Sigmoid colon (tissue), 4 donors: ENCODE measurements around the gene ATF6.

Source experiments
- CTCF ChIP-seq, 4 experiments: fragments of 450-650 bp in 3 of 4; fragments of 200-600 bp in 1 of 4; IDR thresholded peaks; one replicate each; pipeline ENCODE4 v1.5.1; 2016 to 2019; ENCODE audit warnings: antibody characterized with exemption in 4 of 4, mild to moderate bottlenecking in 3 of 4, moderate library complexity in 2 of 4
- EP300 ChIP-seq, 4 donors: sonication (generic); formaldehyde crosslinking; IDR thresholded peaks; one replicate each; pipeline ENCODE4 v1.6.1; 2017; ENCODE audit warnings: antibody characterized with exemption in 4 of 4
- POLR2A ChIP-seq, 2 donors: fragments of 450-650 bp; IDR thresholded peaks; one replicate each; pipeline ENCODE4 v1.6.1; 2016; ENCODE audit warnings: antibody characterized with exemption in 2 of 2, mild to moderate bottlenecking in 2 of 2, moderate library complexity in 2 of 2
- POLR2AphosphoS5 ChIP-seq, 4 donors: sonication (generic); formaldehyde crosslinking; IDR thresholded peaks; one replicate each; pipeline ENCODE4 v1.6.1; 2017; ENCODE audit warnings: antibody characterized with exemption in 4 of 4

- no peak for TF ChIP-seq CTCF (IDR thresholded peaks at IDR 0.05)
- no peak for TF ChIP-seq POLR2A (IDR thresholded peaks at IDR 0.05)
- TF ChIP-seq POLR2AphosphoS5 (IDR thresholded peaks at IDR 0.05): no peak
- TF ChIP-seq EP300 (IDR thresholded peaks at IDR 0.05): no peak
These were observed 163.9 kb downstream of the ATF6 start for GRCh38 chr1:161930064-161930463.
